K562 (cell line): ENCODE data around the gene WASF3. TPM values are rescaled to one million over a fixed set of nuclear protein-coding genes. Genes with fewer than 3 reads are reported as not detected.

Experiments used
- CCNT2 ChIP-seq: IDR thresholded peaks from 2 replicates; pipeline ENCODE4 v1.6.1; 2011; ENCODE audit warnings: borderline replicate concordance, low read depth, mild to moderate bottlenecking, moderate library complexity, mixed read lengths, low read length; ENCODE audit not compliant: insufficient read length; ENCODE audit errors: extremely low read depth
- CXXC5 ChIP-seq: fragments of 250-450 bp; sonication (Bioruptor Pico); IDR thresholded peaks from 2 replicates; pipeline ENCODE4 v1.8.0; 2022; ENCODE audit warnings: inconsistent platforms, mild to moderate bottlenecking, moderate library complexity
- ELF2 ChIP-seq: fragments of 250-450 bp; sonication (Bioruptor Pico); IDR thresholded peaks from 2 replicates; pipeline ENCODE4 v1.5.0; 2021; ENCODE audit warnings: mild to moderate bottlenecking
- EP400 ChIP-seq: fragments of 450-650 bp; IDR thresholded peaks from 2 replicates; pipeline ENCODE4 v1.6.1; 2017; ENCODE audit warnings: antibody characterized with exemption, mild to moderate bottlenecking, moderate library complexity
- KDM4B ChIP-seq, 2 experiments: fragments of 450-650 bp in 1 of 2; sonication (generic) in 1 of 2; IDR thresholded peaks; 2 replicates each; pipeline ENCODE4 v1.6.1; 2016 to 2017; ENCODE audit warnings: borderline replicate concordance in 2 of 2, antibody characterized with exemption in 1 of 2, low read depth in 1 of 2, mild to moderate bottlenecking in 1 of 2
- L3MBTL2 ChIP-seq: fragments of 450-650 bp; IDR thresholded peaks from 2 replicates; pipeline ENCODE4 v1.6.1; 2016; ENCODE audit warnings: mild to moderate bottlenecking, moderate library complexity
- MAFK ChIP-seq: IDR thresholded peaks from 2 replicates; pipeline ENCODE4 v1.6.1; 2011; ENCODE audit warnings: low read length, improper control_type of control experiment
- MCM3 ChIP-seq: fragments of 450-650 bp; IDR thresholded peaks from 2 replicates; pipeline ENCODE4 v1.6.1; 2016
- NELFE ChIP-seq: IDR thresholded peaks from 2 replicates; pipeline ENCODE4 v1.6.1; 2011; ENCODE audit warnings: mild to moderate bottlenecking; ENCODE audit not compliant: insufficient read depth, insufficient read length
- NRF1 ChIP-seq, 2 experiments: fragments of 450-650 bp; IDR thresholded peaks in 1 of 2; conservative IDR thresholded peaks in 1 of 2; 2 replicates each; pipeline ENCODE4 v1.6.1; 2014; ENCODE audit warnings: mild to moderate bottlenecking in 2 of 2
- POU5F1 ChIP-seq: fragments of 150-350 bp; IDR thresholded peaks from 2 replicates; pipeline ENCODE4 v1.6.1; 2014; ENCODE audit warnings: borderline replicate concordance, low read length, low read depth, mild to moderate bottlenecking; ENCODE audit not compliant: partially characterized antibody
- RBM25 ChIP-seq: fragments of 200-400 bp; formaldehyde crosslinking; IDR thresholded peaks from 2 replicates; pipeline ENCODE4 v1.6.1; 2018; ENCODE audit warnings: low read length, low read depth, moderate library complexity; ENCODE audit not compliant: severe bottlenecking
- SUPT5H ChIP-seq: fragments of 450-650 bp; IDR thresholded peaks from 2 replicates; pipeline ENCODE4 v1.6.1; 2016
- TEAD1 ChIP-seq, 2 experiments: fragments of 450-650 bp in 1 of 2; sonication (generic) in 1 of 2; formaldehyde crosslinking; IDR thresholded peaks; 2 replicates each; pipeline versions ENCODE4 v1.4.0 to v1.8.0; 2020 to 2022; ENCODE audit warnings: mild to moderate bottlenecking in 2 of 2, missing genetic modification reagents in 1 of 2
- WHSC1 ChIP-seq: IDR thresholded peaks from one replicate; pipeline ENCODE4 v1.6.1; 2012; ENCODE audit warnings: low read length, control low read depth, inconsistent platforms
- polyA plus RNA-seq, 8 experiments: library from polyadenylated mRNA; depleted of rRNA in 4 of 8; stranded (reverse) in 5 of 8; unstranded in 3 of 8; fragments of >200 nt; fragmentation: Nextera tagmentation in 2 of 8; fragmentation: Illumina TruSeq in 1 of 8; extraction: Ambion mirVana in 2 of 8; extraction: Trizol in 1 of 8; gene quantifications; 2 replicates each; pipeline versions ENCODE4 v1.2.1 to v1.2.3, GENCODE V29; 2011 to 2014; ENCODE audit warnings: inconsistent platforms in 1 of 8, missing spikeins in 1 of 8
- total RNA-seq, 7 experiments: library from RNA; depleted of rRNA in 6 of 7; stranded (reverse); fragments of >200 nt in 6 of 7; fragmentation: Illumina TruSeq in 2 of 7; extraction: Trizol in 2 of 7; gene quantifications; 2 replicates each; pipeline versions ENCODE4 v1.2.1 to v1.2.3, GENCODE V29; 2011 to 2021; ENCODE audit warnings: low replicate concordance in 1 of 7
- TF ChIP-seq, protein P1 (sequence below): sonication (generic); formaldehyde crosslinking; IDR thresholded peaks from 2 replicates; pipeline ENCODE4 v1.8.0; 2022; ENCODE audit warnings: mild to moderate bottlenecking, missing genetic modification reagents, borderline replicate concordance
- TF ChIP-seq, protein P2 (sequence below), 2 experiments: fragments of 200-800 bp in 1 of 2; sonication (Bioruptor generic) in 1 of 2; sonication (generic) in 1 of 2; formaldehyde crosslinking in 1 of 2; IDR thresholded peaks in 1 of 2; conservative IDR thresholded peaks in 1 of 2; 2 replicates each; pipeline versions ENCODE4 v1.5.0 to v1.6.1; 2016 to 2020; ENCODE audit warnings: missing compliant biosample characterization in 1 of 2, missing genetic modification characterization in 1 of 2, missing genetic modification reagents in 1 of 2
- TF ChIP-seq, protein P3 (sequence below): fragments of 450-650 bp; IDR thresholded peaks from 2 replicates; pipeline ENCODE4 v1.6.1; 2018; ENCODE audit warnings: mild to moderate bottlenecking, low read depth; ENCODE audit not compliant: partially characterized antibody
- TF ChIP-seq, protein P4 (sequence below): fragments of 250-450 bp; sonication (Bioruptor Pico); IDR thresholded peaks from 2 replicates; pipeline ENCODE4 v1.8.0; 2022; ENCODE audit warnings: moderate library complexity, mild to moderate bottlenecking, inconsistent platforms

The WASF3 gene
- total and polyA plus RNA-seq, 9 of the 15 experiments (the other 6 are each of a cell fraction or from before 2014, with no cell fraction given): 0.04 to 0.43 (median 0.11) TPM

DNA sequence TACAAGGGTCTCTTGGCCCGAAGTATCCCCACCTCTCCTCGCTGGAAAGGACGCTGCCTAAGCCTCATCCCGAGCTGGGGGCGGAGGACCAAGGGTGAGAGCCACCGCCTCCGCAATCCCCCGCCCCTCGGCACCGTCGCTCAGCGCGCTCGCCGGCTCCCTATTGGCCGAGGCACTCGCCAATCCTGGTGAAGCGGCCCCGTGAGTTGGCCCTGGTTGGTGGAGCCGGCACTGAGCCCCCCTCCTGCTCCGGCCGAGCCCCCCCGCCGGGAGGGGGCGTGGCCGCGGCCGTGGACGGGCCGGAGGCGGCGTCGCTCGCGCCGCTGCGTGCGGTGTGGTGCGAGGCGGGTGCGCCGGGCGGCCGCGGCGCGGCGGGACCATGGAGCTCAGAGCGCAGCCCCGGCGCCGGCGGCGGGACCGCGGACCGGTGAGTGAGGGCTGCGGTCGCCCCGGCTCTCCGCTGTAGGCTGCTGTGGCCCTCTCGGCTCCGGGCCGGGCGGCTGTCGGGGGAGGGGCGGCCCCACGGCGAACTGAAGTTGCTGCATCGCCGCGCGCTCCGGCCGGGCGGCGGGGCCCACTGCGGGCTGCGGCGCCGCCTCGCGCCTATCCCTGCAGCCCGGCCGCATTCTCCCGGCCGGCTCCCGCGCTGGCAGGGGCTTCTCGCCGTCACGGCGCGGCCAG is at the start of gene WASF3 (continued):
- TF ChIP-seq, protein P1, sequence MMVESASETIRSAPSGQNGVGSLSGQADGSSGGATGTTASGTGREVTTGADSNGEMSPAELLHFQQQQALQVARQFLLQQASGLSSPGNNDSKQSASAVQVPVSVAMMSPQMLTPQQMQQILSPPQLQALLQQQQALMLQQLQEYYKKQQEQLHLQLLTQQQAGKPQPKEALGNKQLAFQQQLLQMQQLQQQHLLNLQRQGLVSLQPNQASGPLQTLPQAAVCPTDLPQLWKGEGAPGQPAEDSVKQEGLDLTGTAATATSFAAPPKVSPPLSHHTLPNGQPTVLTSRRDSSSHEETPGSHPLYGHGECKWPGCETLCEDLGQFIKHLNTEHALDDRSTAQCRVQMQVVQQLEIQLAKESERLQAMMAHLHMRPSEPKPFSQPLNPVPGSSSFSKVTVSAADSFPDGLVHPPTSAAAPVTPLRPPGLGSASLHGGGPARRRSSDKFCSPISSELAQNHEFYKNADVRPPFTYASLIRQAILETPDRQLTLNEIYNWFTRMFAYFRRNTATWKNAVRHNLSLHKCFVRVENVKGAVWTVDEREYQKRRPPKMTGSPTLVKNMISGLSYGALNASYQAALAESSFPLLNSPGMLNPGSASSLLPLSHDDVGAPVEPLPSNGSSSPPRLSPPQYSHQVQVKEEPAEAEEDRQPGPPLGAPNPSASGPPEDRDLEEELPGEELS (CRISPR knock-in tag): no peak
- TF ChIP-seq RBM25 (peak; percentile 94), POU5F1 (no peak), NRF1 (conservative IDR thresholded peaks at IDR 0.05 in 1 of 2, IDR thresholded peaks at IDR 0.05 in 1 of 2) (peak in 1 of 2 experiments; percentile 12; a peak in 2 of 4 replicates), L3MBTL2 (peak; percentile 74; the same call in 1 of the 2 replicates), SUPT5H (no peak), WHSC1 (no peak), EP400 (no peak), MCM3 (no peak), ELF2 (CRISPR knock-in tag) (no peak), MAFK (no peak), TEAD1 (CRISPR knock-in tag; IDR thresholded peaks at IDR 0.05) (no peak), KDM4B (IDR thresholded peaks at IDR 0.05; ENCODE audit: borderline replicate concordance in 2 of 2, low read depth in 1 of 2) (no peak), CCNT2 (peak; percentile 17), CXXC5 (peak; percentile 82), NELFE (no peak)
- TF ChIP-seq, protein P2, sequence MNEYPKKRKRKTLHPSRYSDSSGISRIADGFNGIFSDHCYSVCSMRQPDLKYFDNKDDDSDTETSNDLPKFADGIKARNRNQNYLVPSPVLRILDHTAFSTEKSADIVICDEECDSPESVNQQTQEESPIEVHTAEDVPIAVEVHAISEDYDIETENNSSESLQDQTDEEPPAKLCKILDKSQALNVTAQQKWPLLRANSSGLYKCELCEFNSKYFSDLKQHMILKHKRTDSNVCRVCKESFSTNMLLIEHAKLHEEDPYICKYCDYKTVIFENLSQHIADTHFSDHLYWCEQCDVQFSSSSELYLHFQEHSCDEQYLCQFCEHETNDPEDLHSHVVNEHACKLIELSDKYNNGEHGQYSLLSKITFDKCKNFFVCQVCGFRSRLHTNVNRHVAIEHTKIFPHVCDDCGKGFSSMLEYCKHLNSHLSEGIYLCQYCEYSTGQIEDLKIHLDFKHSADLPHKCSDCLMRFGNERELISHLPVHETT (CRISPR knock-in tag; conservative IDR thresholded peaks at IDR 0.05 in 1 of 2, IDR thresholded peaks at IDR 0.05 in 1 of 2): no peak
- TF ChIP-seq, protein P3, sequence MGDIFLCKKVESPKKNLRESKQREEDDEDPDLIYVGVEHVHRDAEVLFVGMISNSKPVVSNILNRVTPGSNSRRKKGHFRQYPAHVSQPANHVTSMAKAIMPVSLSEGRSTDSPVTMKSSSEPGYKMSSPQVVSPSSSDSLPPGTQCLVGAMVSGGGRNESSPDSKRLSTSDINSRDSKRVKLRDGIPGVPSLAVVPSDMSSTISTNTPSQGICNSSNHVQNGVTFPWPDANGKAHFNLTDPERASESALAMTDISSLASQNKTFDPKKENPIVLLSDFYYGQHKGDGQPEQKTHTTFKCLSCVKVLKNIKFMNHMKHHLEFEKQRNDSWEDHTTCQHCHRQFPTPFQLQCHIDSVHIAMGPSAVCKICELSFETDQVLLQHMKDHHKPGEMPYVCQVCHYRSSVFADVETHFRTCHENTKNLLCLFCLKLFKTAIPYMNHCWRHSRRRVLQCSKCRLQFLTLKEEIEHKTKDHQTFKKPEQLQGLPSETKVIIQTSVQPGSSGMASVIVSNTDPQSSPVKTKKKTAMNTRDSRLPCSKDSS: no peak
- TF ChIP-seq, protein P4, sequence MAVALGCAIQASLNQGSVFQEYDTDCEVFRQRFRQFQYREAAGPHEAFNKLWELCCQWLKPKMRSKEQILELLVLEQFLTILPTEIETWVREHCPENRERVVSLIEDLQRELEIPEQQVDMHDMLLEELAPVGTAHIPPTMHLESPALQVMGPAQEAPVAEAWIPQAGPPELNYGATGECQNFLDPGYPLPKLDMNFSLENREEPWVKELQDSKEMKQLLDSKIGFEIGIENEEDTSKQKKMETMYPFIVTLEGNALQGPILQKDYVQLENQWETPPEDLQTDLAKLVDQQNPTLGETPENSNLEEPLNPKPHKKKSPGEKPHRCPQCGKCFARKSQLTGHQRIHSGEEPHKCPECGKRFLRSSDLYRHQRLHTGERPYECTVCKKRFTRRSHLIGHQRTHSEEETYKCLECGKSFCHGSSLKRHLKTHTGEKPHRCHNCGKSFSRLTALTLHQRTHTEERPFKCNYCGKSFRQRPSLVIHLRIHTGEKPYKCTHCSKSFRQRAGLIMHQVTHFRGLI: no peak
